Right cardiac atrium (tissue), 5 donors: ENCODE measurements around the gene WDR27. TPM values are rescaled to one million over a fixed set of nuclear protein-coding genes. Genes with fewer than 3 reads are reported as not detected.
"Not testable (repeated sequence)": the region's sequence is repeated elsewhere in the genome, so short reads cannot be mapped to it uniquely, and the experiment has no call there.

ENCODE experiments used
- ATAC-seq, 2 donors: fragments of 200-7000 bp; cut with Tn5 transposase; one replicate each; pipeline versions ENCODE4 v1.8.0 to v1.9.1; 2020; ENCODE audit warnings: moderate library complexity in 2 of 2, mild to moderate bottlenecking in 1 of 2
- DNase-seq, 3 donors: peaks; one replicate each; pipeline ENCODE4 v3.0.0-alpha.2; 2020
- H3K27ac ChIP-seq: one replicate; pipeline ENCODE4 v1.5.1; 2013; ENCODE audit warnings: mild to moderate bottlenecking, low read length, control low read depth, moderate library complexity
- H3K27me3 ChIP-seq: one replicate; pipeline ENCODE4 v1.6.1; 2013; ENCODE audit not compliant: control insufficient read depth, insufficient read depth
- H3K4me1 ChIP-seq: one replicate; pipeline ENCODE4 v1.6.1; 2013; ENCODE audit warnings: low read length; ENCODE audit not compliant: control insufficient read depth, insufficient read depth
- H3K4me3 ChIP-seq: one replicate; pipeline ENCODE4 v1.5.1; 2013; ENCODE audit warnings: low read length, control low read depth
- H3K9me3 ChIP-seq: one replicate; pipeline ENCODE4 v1.6.1; 2013; ENCODE audit warnings: low read length; ENCODE audit not compliant: control insufficient read depth
- WGBS: extraction: QIAGEN DNeasy Blood & Tissue Kit; methylation state at CpG from one replicate; pipeline ENCODE4 v1.1.7; 2013; 5-methylcytosine and 5-hydroxymethylcytosine counted together
- intact Hi-C, 4 donors: fragments of 100-400 bp; cut with DNase I; formaldehyde crosslinking; loops; one replicate each; pipeline versions ENCODE4 v1.11.0 to v1.14.0; 2022 to 2023
- polyA plus RNA-seq: library from polyadenylated mRNA; stranded (reverse); fragments of 200-250 nt; gene quantifications from one replicate; pipeline ENCODE4 v1.2.3, GENCODE V29; 2013
- total RNA-seq, 4 donors: library from RNA; stranded (reverse); fragmentation: NEBNext Ultra II Directional; extraction: Animal tissue kit (Norgen Biotek cat#: 25700); gene quantifications; one replicate each; pipeline ENCODE4 v1.2.1, GENCODE V29; 2021
- donor health status: healthy with polysubstance abuse.
- donor health status: DM: no; HTN: yes; CAD: no.
- donor health status: DM: no; HTN: no; CAD: no.
- donor health status: DM: no; HTN: yes; CAD: no; lungs with severe emphysema.
- donor health status: DM: yes; HTN: yes; CAD: no.

WDR27 gene
- total and polyA plus RNA-seq, 5 donors: 6.3 to 13.6 (median 11.1) TPM

DNA sequence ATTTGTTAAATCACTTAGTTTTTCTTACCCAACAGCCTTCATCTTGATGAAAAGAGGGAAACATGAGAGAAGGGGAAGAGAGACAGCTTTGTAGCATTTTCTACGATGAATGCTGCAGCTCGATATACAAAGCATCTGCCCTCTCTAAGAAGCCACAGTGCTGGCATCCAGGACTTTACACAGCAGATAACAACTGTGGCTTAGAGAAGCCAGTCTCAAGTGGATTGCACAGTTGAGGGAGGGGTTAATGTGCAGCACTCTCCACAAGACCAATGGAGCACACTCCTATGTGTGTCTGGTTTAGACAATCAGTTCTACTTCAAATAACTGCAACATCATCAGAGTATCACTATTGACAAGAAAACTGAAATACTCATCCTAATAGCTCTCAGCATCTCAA lies 5.9 kb upstream of the WDR27 start:
- 81% methylated on average over 2 of the region's 2 CpGs for WGBS
- intact Hi-C loops: no loop called here
- peak in 1 of 2 donors; percentile 55 for ATAC-seq

DNA sequence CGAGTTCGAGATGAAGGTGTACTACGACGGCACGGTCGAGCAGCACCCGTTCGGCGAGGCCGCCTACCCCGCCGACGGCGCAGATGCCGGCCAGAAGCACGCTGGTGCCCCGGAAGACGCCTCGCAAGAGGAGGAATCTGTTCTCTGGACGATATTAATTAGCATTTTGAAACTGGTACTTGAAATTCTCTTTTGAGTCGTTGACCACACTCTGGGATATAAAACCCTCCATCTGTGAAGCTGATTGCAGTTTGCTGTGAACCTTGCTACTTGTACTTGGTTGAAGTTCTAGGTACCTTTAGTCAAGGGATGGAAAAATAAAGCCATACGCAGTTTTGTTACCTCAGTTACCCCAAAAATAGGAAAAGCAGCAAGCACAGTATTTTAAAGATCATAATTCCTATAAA lies 1.0 kb upstream of the WDR27 start:
- no peak for ATAC-seq
- H3K27me3 ChIP-seq: no peaks in the 10 kb centered on the region
- 5% methylated on average over 22 of the region's 22 CpGs for WGBS
- H3K4me3 ChIP-seq: peak overlapping the region; percentile 65
- intact Hi-C loops: no loop called here
- peak overlapping the region; percentile 78 for H3K27ac ChIP-seq
- DNase-seq: no peak
- H3K4me1 ChIP-seq: peaks cover 3% of the 10 kb centered on the region
- no peaks in the 10 kb centered on the region for H3K9me3 ChIP-seq

More for the DNA sequence above, 5.9 kb upstream of the WDR27 start:
- H3K4me1 ChIP-seq: no peaks in the 10 kb centered on the region
- no peak overlapping the region for H3K27ac ChIP-seq
- no peak for DNase-seq
- H3K27me3 ChIP-seq: no peaks in the 10 kb centered on the region
- no peak overlapping the region for H3K4me3 ChIP-seq
- H3K9me3 ChIP-seq: no peaks in the 10 kb centered on the region

DNA sequence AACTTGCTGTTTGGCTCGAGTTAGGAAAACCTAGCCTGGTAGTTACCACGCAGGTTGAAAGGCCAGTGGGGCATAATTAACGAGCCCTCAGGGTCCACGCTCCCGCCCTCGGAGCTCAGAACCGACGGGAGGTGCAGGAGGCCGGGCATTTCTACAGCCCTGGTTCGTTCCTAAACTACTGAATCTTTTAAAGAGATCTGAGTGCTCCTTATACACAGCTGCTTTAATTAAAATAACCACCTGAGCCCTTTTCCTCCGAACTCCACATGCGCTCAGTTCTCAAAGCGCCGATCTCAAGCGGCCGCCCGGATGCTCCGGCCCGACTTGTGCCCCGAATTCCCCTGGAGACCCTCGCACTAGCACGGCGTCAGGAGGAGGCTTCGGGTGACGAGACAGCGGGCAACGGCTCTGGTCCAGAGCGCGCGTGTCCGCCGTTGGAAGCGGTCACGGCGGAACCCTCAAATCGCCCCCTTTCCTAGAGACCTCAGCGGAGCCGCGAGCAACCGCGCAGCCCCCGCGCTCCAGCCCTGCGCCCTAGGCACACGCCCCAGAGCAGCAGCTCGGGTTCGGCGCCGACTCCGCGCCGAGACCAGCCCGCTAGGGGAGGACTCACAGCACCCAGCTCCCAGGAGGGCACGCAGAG lies 397 bp downstream of the WDR27 start:
- Histone ChIP-seq H3K4me1 (peaks cover 3% of the 10 kb centered on the region), H3K4me3 (peak overlapping the region; percentile 65), H3K9me3 (no peaks in the 10 kb centered on the region), H3K27me3 (no peaks in the 10 kb centered on the region), H3K27ac (peak overlapping the region; percentile 66)
- no peak for DNase-seq
- intact Hi-C loops: no loop called here
- peak; percentile 1 to 12 for ATAC-seq
- WGBS: under 1% methylated on average over 54 of the region's 54 CpGs

DNA sequence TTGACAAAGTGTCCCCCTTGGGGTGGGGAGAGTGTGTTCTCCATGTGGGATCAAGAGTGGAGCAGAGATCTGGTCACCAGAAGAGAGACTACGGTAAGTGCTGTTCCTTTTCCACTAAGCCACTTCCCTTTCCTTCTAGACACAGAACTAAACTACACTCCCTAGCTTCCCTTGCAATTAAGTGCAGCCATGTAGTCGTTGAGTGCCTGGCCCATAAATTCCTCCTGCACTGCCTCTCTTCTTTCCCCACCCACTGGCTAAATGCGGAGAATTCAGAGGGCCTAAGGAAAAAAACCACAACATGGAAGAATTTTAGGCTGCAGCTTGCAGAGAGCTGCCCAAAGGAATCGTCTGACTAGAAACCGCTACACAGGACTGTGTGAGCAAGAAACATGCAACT lies 1.5 kb downstream of the WDR27 start:
- no peak for DNase-seq
- H3K4me1 ChIP-seq: peaks cover 3% of the 10 kb centered on the region
- 54% methylated on average over 5 of the region's 5 CpGs for WGBS
- no peaks in the 10 kb centered on the region for H3K27me3 ChIP-seq
- no peak overlapping the region for H3K4me3 ChIP-seq
- no peaks in the 10 kb centered on the region for H3K9me3 ChIP-seq
- ATAC-seq: no peak
- intact Hi-C loops: no loop called here
- no peak overlapping the region for H3K27ac ChIP-seq

DNA sequence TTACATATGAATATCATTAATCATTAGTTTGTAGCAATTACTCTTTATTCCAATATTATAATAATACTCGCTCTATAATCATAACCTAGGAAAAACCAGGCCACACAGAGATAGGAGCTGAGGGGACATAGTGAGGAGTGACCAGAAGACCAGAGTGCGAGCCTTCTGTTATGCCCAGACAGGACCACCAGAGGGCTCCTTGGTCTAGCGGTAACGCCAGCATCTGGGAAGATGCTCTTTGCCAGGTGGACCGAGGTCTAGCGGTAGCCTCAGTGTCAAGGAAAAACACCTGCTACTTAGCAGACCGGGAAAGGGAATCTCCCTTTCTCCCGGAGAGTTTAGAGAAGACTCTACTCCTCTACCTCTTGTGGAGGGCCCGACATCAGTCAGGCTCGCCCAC lies 4.7 kb downstream of the WDR27 start:
- ATAC-seq, intact Hi-C loops: not testable (repeated sequence)

DNA sequence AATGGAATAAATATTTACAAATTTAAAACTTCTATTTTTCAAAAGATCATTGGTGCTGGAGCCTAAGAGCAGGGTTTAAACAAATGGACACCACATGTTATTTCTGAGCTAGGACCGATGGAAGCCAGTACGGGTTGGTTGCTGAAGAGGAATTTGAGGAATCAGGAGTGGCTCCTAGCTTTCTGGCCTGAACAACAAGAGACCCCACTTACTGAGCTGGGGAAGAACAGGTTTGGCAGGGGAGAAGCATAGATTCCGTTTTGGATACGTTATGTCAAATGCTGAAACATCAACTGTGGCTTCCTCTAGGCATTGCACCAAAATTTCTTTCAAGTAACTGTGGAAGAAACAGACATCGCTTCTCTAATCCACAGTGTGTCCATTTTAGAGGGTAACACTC lies 6.7 kb downstream of the WDR27 start:
- Histone ChIP-seq H3K4me3 (no peak overlapping the region), H3K27ac (no peak overlapping the region), H3K4me1 (no peaks in the 10 kb centered on the region), H3K27me3 (no peaks in the 10 kb centered on the region), H3K9me3 (no peaks in the 10 kb centered on the region)
- WGBS: 93% methylated on average over 5 of the region's 5 CpGs
- DNase-seq (no peak), ATAC-seq (no peak)
- intact Hi-C loops: no loop called here

More for the DNA sequence above, 4.7 kb downstream of the WDR27 start:
- H3K27me3 ChIP-seq, H3K4me3 ChIP-seq, H3K4me1 ChIP-seq, H3K9me3 ChIP-seq, H3K27ac ChIP-seq: not testable (repeated sequence)
- WGBS: 79% methylated on average over 10 of the region's 10 CpGs
- peak in 1 of 3 donors; percentile 62 for DNase-seq

DNA sequence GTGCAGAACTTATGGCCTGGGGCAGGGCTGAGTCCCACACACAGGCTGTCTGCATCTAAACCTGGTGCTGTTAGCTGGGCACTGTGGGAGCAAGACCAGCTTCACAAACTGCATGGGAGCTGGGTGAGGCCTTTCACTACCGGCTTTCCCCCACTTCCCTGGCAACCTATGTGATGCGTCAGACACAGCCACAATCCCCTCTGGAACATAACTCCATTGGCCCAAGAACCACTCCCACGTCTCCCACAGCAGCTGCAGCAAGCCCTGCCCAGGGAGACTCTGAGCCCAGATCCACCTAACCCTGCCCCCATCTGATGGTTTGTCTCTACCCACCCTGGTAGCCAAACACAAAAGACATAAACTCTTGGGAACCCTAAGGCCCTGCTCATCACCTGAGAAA lies 9.3 kb downstream of the WDR27 start:
- Histone ChIP-seq H3K4me3 (no peak overlapping the region), H3K27me3 (no peaks in the 10 kb centered on the region), H3K9me3 (no peaks in the 10 kb centered on the region), H3K27ac (no peak overlapping the region), H3K4me1 (no peaks in the 10 kb centered on the region)
- no peak for ATAC-seq
- DNase-seq: no peak
- intact Hi-C loops: no loop called here
- 97% methylated on average over 3 of the region's 3 CpGs for WGBS

DNA sequence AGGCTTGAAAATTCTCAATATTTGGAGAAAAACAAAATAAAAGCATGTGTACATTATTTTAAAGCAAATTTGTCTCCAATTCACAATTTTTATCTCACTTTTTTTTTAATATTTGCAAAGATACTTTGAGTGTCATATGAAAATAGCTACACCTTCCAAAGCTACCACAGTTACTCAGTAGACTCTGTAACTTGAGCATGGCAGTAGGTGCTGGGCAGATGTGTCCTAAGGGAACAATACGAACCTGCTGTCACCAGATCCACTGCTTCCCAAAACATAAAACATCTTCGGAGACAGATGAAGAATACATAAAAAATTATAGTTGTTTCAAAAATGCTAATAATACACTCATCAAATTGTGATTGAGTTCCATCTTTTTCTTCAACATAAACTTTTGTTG lies 10.6 kb downstream of the WDR27 start:
- intact Hi-C loops: no loop called here
- no peak for ATAC-seq
- Histone ChIP-seq H3K4me1 (no peaks in the 10 kb centered on the region), H3K27ac (no peak overlapping the region), H3K9me3 (no peaks in the 10 kb centered on the region), H3K4me3 (no peak overlapping the region), H3K27me3 (no peaks in the 10 kb centered on the region)
- no peak for DNase-seq
- WGBS: 96% methylated on average over 2 of the region's 2 CpGs

DNA sequence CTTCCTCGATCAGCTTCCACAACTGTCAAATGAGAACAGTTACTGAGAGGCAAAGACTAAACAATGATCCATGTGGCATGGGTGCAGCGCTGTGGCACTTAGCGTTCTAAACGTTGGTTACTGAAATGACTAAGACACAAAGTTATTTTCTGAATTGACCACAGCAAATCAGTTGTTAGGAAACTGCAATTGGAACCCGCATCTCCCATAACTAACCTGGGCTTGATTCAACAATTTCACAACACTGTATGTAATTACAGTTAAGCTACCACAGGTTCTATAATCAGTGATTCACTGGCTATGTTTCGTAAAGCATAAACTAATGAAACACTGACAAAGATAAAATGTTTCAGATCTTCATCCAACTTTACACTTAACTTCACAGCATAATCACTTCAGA lies 12.5 kb downstream of the WDR27 start:
- no peak for DNase-seq
- WGBS: 95% methylated on average over 6 of the region's 6 CpGs

DNA sequence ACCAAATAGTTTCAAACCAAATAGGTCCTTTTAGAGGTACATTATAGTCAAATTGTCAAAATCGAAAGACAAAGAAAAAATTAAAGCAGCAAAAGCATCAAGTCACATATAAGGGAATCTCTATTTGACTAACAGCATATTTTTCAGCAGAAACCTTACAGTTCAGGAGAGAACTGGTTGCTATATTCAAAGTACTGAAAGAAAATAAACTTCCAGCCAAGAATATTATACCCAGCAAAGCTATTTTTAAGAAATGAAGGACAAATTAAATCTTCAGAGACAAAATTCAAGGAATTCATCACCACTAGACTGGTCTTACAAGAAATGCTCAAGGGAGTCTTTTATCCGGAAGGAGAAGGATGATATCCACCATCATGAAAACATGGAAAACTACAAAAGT lies 16.0 kb downstream of the WDR27 start:
- WGBS: 98% methylated on average over 2 of the region's 2 CpGs
- no peak overlapping the region for H3K4me3 ChIP-seq
- H3K27me3 ChIP-seq: no peaks in the 10 kb centered on the region
- ATAC-seq (no peak), DNase-seq (no peak)
- no peaks in the 10 kb centered on the region for H3K4me1 ChIP-seq
- H3K9me3 ChIP-seq: no peaks in the 10 kb centered on the region
- intact Hi-C loops: no loop called here
- no peak overlapping the region for H3K27ac ChIP-seq

More for the DNA sequence above, 12.5 kb downstream of the WDR27 start:
- no peaks in the 10 kb centered on the region for H3K9me3 ChIP-seq
- H3K4me1 ChIP-seq: no peaks in the 10 kb centered on the region
- no peak overlapping the region for H3K27ac ChIP-seq
- no peak overlapping the region for H3K4me3 ChIP-seq
- intact Hi-C loops: no loop called here
- H3K27me3 ChIP-seq: no peaks in the 10 kb centered on the region
- ATAC-seq: no peak

DNA sequence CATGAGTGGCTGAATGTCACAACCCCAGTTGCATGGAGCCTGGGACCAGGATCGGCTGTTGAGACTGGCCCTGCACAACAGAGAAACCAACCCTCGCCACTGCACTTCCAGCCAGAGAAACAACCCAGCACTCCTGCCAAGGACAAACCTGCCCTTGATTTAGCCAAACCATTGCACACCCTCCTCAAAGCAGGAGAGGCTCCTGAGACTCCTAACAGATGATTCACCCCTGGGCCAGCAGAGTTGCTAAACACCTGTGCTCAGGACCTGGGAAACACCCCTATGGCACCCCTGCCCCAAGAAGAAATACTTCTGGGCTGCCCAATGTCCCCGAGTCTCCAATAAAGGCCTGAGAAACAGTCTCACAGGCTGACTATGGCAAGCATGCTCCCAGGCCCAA lies 17.8 kb downstream of the WDR27 start:
- intact Hi-C loops: no loop called here
- Histone ChIP-seq H3K4me1 (no peaks in the 10 kb centered on the region), H3K27ac (no peak overlapping the region), H3K9me3 (no peaks in the 10 kb centered on the region), H3K27me3 (no peaks in the 10 kb centered on the region), H3K4me3 (no peak overlapping the region)
- DNase-seq (no peak), ATAC-seq (no peak)
- 97% methylated on average over 3 of the region's 3 CpGs for WGBS

DNA sequence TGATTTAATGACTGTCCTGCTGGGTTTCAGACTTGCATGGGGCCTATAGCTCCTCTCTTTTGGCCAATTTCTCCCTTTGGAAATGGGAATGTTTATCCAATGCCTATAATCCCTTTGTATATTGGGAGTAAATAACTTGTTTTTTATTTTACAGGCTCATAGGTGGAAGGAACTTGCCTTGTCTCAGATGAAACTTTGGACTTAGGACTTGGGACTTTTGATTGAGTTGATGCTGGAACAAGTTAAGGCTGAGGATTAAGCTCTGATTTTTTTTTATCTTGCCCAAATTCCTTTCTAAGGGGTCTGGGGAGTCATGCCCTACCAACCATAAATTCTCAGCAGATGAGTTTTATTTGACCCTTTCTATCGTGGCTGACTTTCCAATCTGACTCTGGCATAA lies 23.5 kb downstream of the WDR27 start:
- intact Hi-C loops: no loop called here
- WGBS: 88% methylated on average over 1 of the region's 1 CpG
- H3K4me1 ChIP-seq: no peaks in the 10 kb centered on the region
- ATAC-seq: no peak
- no peak overlapping the region for H3K4me3 ChIP-seq
- no peaks in the 10 kb centered on the region for H3K27me3 ChIP-seq
- H3K27ac ChIP-seq: no peak overlapping the region
- no peak for DNase-seq
- H3K9me3 ChIP-seq: no peaks in the 10 kb centered on the region
